HG03558 (cell line): Measurements from ENCODE around the gene SNRPN.
"Not testable (repeated sequence)": the region's sequence is repeated elsewhere in the genome, so short reads cannot be mapped to it uniquely, and the experiment has no call there.

Experiments used
- ATAC-seq: cut with Tn5 transposase; IDR thresholded peaks from one replicate; pipeline ENCODE4 v1.9.1; 2021; ENCODE audit warnings: moderate number of reproducible peaks; ENCODE audit not compliant: unreplicated experiment; ENCODE audit errors: extremely low read depth

The SNRPN gene

DNA sequence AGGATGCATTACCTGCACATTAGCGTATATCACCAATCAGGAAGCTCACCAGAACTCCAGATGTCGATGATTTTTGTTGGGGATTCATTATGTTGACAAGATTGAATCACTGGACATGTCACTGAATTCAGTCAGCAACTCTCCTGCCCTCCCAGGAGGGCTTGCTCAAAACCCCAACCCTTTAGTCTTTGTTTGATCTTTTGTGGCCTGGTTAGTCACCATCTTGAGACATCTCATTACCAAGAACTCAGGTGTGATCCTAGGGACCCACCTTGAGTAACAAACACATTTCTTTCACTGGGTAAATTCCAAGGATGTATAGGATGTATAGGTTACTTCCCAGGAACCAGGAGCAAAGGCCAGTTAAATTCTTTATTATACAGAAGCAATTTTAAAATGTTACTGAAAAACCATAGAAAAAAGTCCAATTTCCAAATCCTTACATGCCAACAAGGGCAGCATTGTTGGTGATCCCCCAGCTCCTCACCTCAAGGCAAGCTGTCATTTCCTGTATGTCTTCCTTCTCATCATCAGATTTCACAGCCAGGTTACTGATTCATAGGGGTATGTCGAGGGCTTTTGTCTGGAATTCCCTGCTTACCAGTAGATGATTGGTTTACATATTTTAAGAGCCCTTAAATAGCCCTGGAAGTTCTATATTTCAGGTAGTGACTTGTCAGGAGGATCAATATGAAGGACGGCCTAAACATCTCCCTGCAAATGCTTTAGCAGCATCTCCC lies 11.7 kb downstream of the SNRPN start:
- no peak for ATAC-seq

DNA sequence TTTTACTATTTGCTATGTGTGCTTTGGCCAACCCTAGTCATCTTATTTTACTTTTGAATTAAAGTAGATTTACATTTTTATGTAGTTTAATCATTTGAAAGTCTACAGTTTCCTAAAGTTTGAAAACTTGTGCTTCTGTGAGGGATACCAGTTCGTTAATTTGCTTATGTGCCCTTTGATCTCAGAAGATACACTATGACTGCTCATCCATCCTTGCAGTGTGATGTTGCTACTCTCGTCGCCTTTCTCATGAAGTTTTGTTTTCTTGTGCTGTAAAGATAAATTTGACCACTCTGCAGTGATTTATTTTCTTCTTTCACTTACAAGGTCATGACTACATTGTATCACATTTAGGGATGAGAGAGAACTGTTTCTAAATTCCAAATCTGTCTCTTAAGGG lies 16.3 kb downstream of the SNRPN start:
- no peak for ATAC-seq

DNA sequence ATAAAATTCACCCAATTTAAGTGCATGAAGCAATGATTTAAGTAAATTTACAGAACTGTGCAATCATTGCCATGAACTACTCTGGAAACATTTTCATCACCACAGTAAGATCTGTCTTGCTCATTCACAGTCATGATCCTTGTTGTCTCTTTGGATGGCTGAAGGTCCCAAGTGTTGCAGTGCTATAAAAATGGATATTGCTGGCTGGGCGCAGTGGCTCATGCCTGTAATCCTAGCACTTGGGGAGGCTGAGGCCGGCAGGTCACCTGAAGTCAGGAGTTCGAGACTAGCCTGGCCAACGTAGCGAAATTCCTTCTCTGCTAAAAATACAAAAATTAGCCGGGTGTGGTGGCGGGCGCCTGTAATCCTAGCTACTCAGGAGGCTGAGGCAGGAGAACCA lies 17.0 kb downstream of the SNRPN start:
- no peak for ATAC-seq

DNA sequence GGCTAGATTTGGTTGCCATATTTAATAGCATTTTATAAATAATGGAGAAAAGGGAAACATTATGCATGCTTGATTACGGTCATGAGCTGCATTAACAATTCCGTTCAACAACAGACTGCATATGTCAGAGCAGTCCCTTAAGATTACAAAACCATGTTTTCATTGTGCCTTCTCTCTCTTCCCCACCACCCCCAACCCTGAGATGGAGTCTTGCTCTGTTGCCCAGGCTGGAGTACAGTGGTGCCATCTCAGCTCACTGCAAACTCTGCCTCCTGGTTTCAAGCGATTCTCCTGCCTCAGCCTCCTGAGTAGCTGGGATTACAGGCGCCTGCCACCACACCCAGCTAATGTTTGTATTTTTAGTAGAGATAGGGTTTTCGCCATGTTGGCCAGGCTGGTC lies 17.9 kb downstream of the SNRPN start:
- not testable (repeated sequence) for ATAC-seq

DNA sequence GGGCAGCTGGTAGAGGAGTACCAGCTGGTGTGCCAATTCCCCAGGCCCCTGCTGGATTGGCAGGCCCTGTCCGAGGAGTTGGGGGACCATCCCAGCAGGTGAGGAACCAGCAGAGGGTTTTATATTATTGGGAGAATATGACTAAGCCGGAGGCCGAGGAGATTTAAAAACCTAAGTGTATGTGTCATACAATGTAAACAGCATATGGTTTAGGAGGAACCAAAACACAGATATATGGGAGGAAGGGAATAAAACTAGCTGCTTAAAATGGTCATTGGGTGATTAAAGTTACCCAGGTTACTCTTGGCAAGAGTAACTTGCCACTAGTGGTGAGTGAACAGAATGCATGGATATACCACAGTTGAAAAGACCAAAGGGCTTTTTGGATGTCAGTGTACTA lies 22.1 kb downstream of the SNRPN start:
- no peak for ATAC-seq

DNA sequence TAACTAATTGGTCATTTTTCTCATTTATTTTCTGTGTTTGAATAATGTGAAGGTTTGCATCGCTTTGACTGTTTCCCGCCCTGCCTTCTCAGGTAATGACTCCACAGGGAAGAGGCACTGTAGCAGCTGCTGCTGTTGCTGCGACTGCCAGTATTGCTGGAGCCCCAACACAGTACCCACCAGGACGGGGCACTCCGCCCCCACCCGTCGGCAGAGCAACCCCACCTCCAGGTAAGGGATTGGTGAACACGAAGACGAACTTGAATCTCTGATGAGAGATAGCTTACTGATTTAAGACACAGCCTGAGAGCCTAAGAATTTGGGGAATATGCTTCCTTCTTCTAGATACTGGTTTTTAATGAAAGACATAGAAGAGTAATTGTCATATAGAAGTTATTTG lies 22.9 kb downstream of the SNRPN start:
- no peak for ATAC-seq

DNA sequence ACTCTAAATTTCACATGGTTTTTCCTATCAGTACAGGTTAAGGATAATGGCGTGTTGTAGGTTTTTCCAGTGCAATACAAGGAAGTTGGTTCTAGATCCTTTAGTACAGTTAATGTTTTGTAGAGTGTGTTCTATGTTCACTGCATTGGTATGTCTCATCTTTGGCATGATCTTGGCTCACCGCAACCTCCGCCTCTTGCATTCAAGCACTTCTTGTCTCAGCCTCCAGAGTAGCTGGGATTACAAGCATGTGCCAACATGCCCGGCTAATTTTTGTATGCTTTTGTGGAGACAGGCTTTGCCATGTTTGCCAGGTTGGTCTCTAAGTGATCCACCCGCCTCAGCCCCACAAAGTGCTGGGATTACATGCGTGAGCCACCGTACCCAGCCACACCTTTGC lies 30.4 kb downstream of the SNRPN start:
- ATAC-seq: no peak

DNA sequence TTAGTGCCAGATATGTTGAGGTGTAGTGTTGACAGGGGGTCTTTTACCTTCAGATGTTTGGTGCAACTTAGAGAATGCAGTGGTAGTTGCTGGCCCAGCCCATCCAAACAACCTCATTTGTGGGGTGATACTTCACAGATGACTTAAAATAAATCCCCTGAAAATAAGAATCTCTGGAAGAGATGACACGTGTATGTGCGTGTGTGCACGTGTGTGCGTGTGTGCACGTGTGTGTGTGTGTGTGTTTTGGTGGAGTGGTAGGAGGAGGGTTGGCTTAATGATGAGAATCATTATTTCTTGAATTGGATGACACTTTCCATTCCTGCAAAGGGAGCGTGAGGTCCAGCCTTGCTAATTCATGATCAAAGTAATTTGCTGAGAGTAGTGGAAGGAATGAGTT lies 31.9 kb downstream of the SNRPN start:
- no peak for ATAC-seq

DNA sequence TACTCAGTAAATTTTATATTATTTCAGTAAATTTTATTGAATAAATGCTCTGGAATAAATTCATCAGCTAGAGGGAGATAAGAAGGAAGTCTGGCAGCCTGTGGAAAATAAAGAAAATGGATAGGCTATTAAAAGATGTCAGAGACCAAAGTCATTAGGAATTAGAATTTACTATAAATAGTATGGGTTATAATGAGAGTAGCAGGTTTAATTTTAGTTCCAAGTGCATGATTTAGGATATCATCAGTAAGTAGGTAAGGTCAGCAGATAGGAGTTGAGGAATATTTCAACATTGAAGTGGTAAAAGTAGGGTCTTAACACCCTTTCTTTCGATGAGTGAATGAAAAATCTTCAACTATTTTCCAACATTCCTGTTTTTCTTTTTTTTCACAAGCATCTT lies 64.6 kb downstream of the SNRPN start:
- no peak for ATAC-seq

DNA sequence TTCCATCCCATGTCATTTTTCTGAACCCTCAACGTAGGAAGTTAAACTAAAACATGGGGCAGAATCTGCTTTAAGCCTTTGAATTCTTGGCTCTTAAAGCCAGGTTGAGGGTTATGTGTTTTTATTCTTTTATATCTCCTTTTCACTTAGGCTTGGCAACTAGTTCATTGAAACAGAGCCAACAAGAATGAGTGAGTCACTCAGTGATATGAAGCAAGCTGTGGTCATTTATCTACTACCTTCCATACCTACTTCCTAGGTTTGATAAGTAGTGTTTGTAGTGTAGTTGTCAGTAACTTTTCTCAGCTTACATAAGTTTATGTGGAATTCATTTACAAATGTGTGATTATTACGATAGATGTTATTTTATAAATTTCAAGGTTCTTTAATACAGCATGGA lies 67.4 kb downstream of the SNRPN start:
- no peak for ATAC-seq
